Mesodermal cell (in vitro differentiated cells): ENCODE measurements around the gene PEX10. TPM values are rescaled to one million over a fixed set of nuclear protein-coding genes. Genes with fewer than 3 reads are reported as not detected.
"Not testable (repeated sequence)": the region's sequence is repeated elsewhere in the genome, so short reads cannot be mapped to it uniquely, and the experiment has no call there.

Source experiments
- H3K27ac ChIP-seq: 2 replicates; pipeline ENCODE4 v1.7.0; 2013; ENCODE audit warnings: mild to moderate bottlenecking, low read depth, low read length, moderate library complexity; ENCODE audit not compliant: severe bottlenecking
- H3K36me3 ChIP-seq: 2 replicates; pipeline ENCODE4 v1.7.1; 2013; ENCODE audit warnings: mild to moderate bottlenecking, low read length, moderate library complexity; ENCODE audit not compliant: control insufficient read depth, insufficient read depth
- H3K4me1 ChIP-seq: one replicate; pipeline ENCODE4 v1.7.1; 2013; ENCODE audit warnings: mild to moderate bottlenecking, low read length; ENCODE audit not compliant: insufficient read depth, control insufficient read depth, poor library complexity, severe bottlenecking
- H3K4me3 ChIP-seq: 2 replicates; pipeline ENCODE4 v1.7.0; 2013; ENCODE audit warnings: low read length, control low read depth, mild to moderate bottlenecking; ENCODE audit not compliant: insufficient read depth, poor library complexity, severe bottlenecking; ENCODE audit errors: extremely low read depth
- H3K9me3 ChIP-seq: 2 replicates; pipeline ENCODE4 v1.7.1; 2013; ENCODE audit warnings: mild to moderate bottlenecking, low read length, moderate library complexity; ENCODE audit not compliant: control insufficient read depth
- WGBS, 2 experiments: methylation state at CpG; one replicate each; pipeline ENCODE4 v1.1.5; 2013; ENCODE audit warnings: missing lambda C conversion rate in 2 of 2; ENCODE audit not compliant: insufficient coverage in 2 of 2; 5-methylcytosine and 5-hydroxymethylcytosine counted together
- polyA plus RNA-seq, 2 experiments: library from polyadenylated mRNA; stranded (reverse); fragments of 50-300 nt; gene quantifications; one replicate each; pipeline ENCODE4 v1.2.3, GENCODE V29; 2013

Gene PEX10
- 20.1 TPM for polyA plus RNA-seq (2013, experiment 1 of 2)
- polyA plus RNA-seq (2013, experiment 2 of 2) = 14.9 TPM

GRCh38 chr1:2412395-2412772, at the start of gene PEX10:
Gene PEX10, minus strand, starts transcription at chr1:2412564. Its CDS starts 62 bp downstream, at chr1:2412502.
- Histone ChIP-seq H3K4me3 (peak within 1 kb of the TSS; percentile 88), H3K36me3 (peaks cover 26% of the 10 kb centered on the region), H3K4me1 (peaks cover 10% of the 10 kb centered on the region), H3K27ac (peak within 1 kb of the TSS; percentile 43), H3K9me3 (no peaks in the 10 kb centered on the region)
- WGBS, 2 experiments = 0% methylated on average over 39 to 45 of the region's 55 CpGs

GRCh38 chr1:2460996-2461751, 48.8 kb upstream of the PEX10 start:
- no peak overlapping the region for H3K27ac ChIP-seq
- WGBS, 2 experiments = 76 to 89% methylated on average over 9 to 16 of the region's 18 CpGs
- peaks cover 11% of the 10 kb centered on the region for H3K4me1 ChIP-seq
- H3K9me3 ChIP-seq = no peaks in the 10 kb centered on the region
- H3K36me3 ChIP-seq = no peaks in the 10 kb centered on the region
- no peak overlapping the region for H3K4me3 ChIP-seq

- no peak overlapping the region for H3K4me3 ChIP-seq
- H3K36me3 ChIP-seq = no peaks in the 10 kb centered on the region
- no peak overlapping the region for H3K27ac ChIP-seq
- no peaks in the 10 kb centered on the region for H3K9me3 ChIP-seq
- 88 to 94% methylated on average over 7 of the region's 8 CpGs for WGBS, 2 experiments
- peaks cover 11% of the 10 kb centered on the region for H3K4me1 ChIP-seq
Measured at GRCh38 chr1:2460203-2460602, 47.8 kb upstream of the PEX10 start.

- Histone ChIP-seq H3K4me3 (no peak overlapping the region), H3K4me1 (peaks cover 11% of the 10 kb centered on the region), H3K36me3 (no peaks in the 10 kb centered on the region), H3K9me3 (no peaks in the 10 kb centered on the region), H3K27ac (no peak overlapping the region)
- 85 to 91% methylated on average over 20 to 23 of the region's 23 CpGs for WGBS, 2 experiments
Measured at GRCh38 chr1:2459757-2460156, 47.4 kb upstream of the PEX10 start.

DNA sequence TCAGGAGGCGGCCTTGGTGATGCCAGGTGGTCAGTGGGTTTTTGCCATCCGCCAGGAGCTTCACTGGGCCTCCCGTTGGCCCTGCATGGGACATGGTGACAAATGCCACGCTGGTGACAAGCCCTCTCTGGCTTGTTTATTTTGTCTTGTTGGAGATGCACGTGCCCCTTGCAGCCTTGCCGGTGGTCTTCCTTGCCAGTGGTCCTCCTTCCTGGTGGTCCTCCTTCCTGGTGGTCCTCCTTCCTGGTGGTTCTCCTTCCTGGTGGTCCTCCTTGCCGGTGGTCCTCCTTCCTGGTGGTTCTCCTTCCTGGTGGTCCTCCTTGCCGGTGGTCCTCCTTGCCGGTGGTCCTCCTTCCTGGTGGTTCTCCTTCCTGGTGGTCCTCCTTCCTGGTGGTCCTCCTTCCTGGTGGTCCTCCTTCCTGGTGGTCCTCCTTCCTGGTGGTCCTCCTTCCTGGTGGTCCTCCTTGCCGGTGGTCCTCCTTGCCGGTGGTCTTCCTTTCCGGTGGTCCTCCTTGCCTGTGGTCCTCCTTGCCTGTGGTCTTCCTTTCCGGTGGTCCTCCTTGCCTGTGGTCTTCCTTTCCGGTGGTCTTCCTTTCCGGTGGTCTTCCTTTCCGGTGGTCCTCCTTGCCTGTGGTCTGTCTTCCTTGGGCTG, 46.9 kb upstream of the PEX10 start:
- peaks cover 11% of the 10 kb centered on the region for H3K4me1 ChIP-seq
- WGBS, 2 experiments = 93 to 96% methylated on average over 12 to 14 of the region's 16 CpGs
- not testable (repeated sequence) for H3K36me3 ChIP-seq, H3K9me3 ChIP-seq, H3K27ac ChIP-seq, H3K4me3 ChIP-seq

GRCh38 chr1:2458687-2459086, 46.3 kb upstream of the PEX10 start:
- Histone ChIP-seq H3K9me3 (no peaks in the 10 kb centered on the region), H3K27ac (no peak overlapping the region), H3K4me3 (no peak overlapping the region), H3K36me3 (no peaks in the 10 kb centered on the region), H3K4me1 (peaks cover 11% of the 10 kb centered on the region)
- WGBS, 2 experiments = 87 to 94% methylated on average over 17 to 18 of the region's 18 CpGs

- Histone ChIP-seq H3K4me1 (peaks cover 20% of the 10 kb centered on the region), H3K36me3 (no peaks in the 10 kb centered on the region), H3K9me3 (no peaks in the 10 kb centered on the region), H3K27ac (no peak overlapping the region), H3K4me3 (no peak overlapping the region)
- 89 to 95% methylated on average over 17 of the region's 17 CpGs for WGBS, 2 experiments
Measured at GRCh38 chr1:2457444-2457843, 45.1 kb upstream of the PEX10 start.

GRCh38 chr1:2455757-2456156, 43.4 kb upstream of the PEX10 start:
- WGBS, 2 experiments = 84 to 94% methylated on average over 8 to 10 of the region's 21 CpGs
- Histone ChIP-seq H3K4me3 (no peak overlapping the region), H3K4me1 (peaks cover 34% of the 10 kb centered on the region), H3K9me3 (no peaks in the 10 kb centered on the region), H3K27ac (no peak overlapping the region), H3K36me3 (no peaks in the 10 kb centered on the region)

- 91 to 93% methylated on average over 7 of the region's 10 CpGs for WGBS, 2 experiments
- H3K36me3 ChIP-seq = no peaks in the 10 kb centered on the region
- no peaks in the 10 kb centered on the region for H3K9me3 ChIP-seq
- H3K27ac ChIP-seq = no peak overlapping the region
- no peak overlapping the region for H3K4me3 ChIP-seq
- peaks cover 44% of the 10 kb centered on the region for H3K4me1 ChIP-seq
Measured at GRCh38 chr1:2454227-2454626, 41.9 kb upstream of the PEX10 start.

DNA sequence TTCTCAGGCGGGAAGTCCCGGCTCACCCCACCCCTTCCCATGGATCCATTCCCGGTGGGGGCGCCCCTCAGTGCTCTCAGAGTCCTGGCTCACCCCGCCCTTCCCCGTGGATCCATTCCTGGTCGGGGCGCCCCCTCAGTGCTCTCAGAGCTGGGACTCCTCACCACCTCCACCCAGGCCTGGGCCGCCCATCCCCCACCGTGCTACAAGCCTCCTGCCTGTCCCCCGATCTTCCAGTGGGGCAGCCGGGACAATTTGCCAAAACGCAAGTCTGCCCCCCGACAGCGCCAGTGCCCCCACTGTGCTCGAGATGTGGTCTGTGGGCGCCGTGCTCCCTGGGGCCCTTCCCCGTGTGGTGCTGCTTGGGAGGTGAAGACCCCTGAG, 40.6 kb upstream of the PEX10 start:
- Histone ChIP-seq H3K4me1 (peaks cover 55% of the 10 kb centered on the region), H3K9me3 (no peaks in the 10 kb centered on the region), H3K4me3 (no peak overlapping the region), H3K36me3 (no peaks in the 10 kb centered on the region), H3K27ac (peak overlapping the region; percentile 77)
- WGBS, 2 experiments = 85 to 89% methylated on average over 15 to 16 of the region's 19 CpGs
